ENCODE data around the gene ZCCHC7. TPM values are rescaled to one million over a fixed set of nuclear protein-coding genes. Genes with fewer than 3 reads are reported as not detected.

Gene ZCCHC7
- total and polyA plus RNA-seq, 9 of the 15 experiments (the other 6 are each of a cell fraction or from before 2014, with no cell fraction given), result 34.1 to 68.9 (median 48.8) TPM

GRCh38 chr9:37079370-37080164 lies 40.8 kb upstream of the ZCCHC7 start (continued):
- TF ChIP-seq FOXO4 (CRISPR knock-in tag; IDR thresholded peaks at IDR 0.05) (no peak), ZNF584 (CRISPR knock-in tag; IDR thresholded peaks at IDR 0.05; ENCODE audit: low read depth) (no peak), ZNF41 (CRISPR knock-in tag; conservative IDR thresholded peaks at IDR 0.05) (no peak), SPI1 (IDR thresholded peaks at IDR 0.05; ENCODE audit: borderline replicate concordance, low read depth, low read length) (no peak), ARID4B (CRISPR knock-in tag; IDR thresholded peaks at IDR 0.05) (peak; percentile 57; the same call in 1 of the 2 replicates), CREB3 (tag; conservative IDR thresholded peaks at IDR 0.05; ENCODE audit: low read depth) (peak; percentile 92), BRF1 (IDR thresholded peaks at IDR 0.05; ENCODE audit: borderline replicate concordance, extremely low read depth, insufficient read length) (no peak), TBP (optimal IDR thresholded peaks at IDR 0.05; ENCODE audit: low read depth, low read length) (peak; percentile 56), TCFL5 (CRISPR knock-in tag; conservative IDR thresholded peaks at IDR 0.05) (no peak), ZFPM2 (CRISPR knock-in tag; IDR thresholded peaks at IDR 0.05) (no peak), THRB (CRISPR knock-in tag; conservative IDR thresholded peaks at IDR 0.05) (no peak), NCOA4 (IDR thresholded peaks at IDR 0.05; ENCODE audit: partially characterized antibody) (no peak), EHMT2 (IDR thresholded peaks at IDR 0.05) (no peak), ZNF384 (IDR thresholded peaks at IDR 0.05; ENCODE audit: low read depth, low read length) (no peak), ZNF830 (CRISPR knock-in tag; IDR thresholded peaks at IDR 0.05) (no peak), FOXK1 (CRISPR knock-in tag; IDR thresholded peaks at IDR 0.05; ENCODE audit: borderline replicate concordance) (peak; percentile 90; the same call in 1 of the 2 replicates), CBX5 (IDR thresholded peaks at IDR 0.05; ENCODE audit: borderline replicate concordance, low read depth) (no peak), FOXJ2 (tag; IDR thresholded peaks at IDR 0.05) (no peak), ZNF263 (CRISPR knock-in tag; IDR thresholded peaks at IDR 0.05; ENCODE audit: borderline replicate concordance) (peak; percentile 63; the same call in 1 of the 2 replicates)
